IPS-NIHi11 (cell line): ENCODE data around the gene TNFRSF9.
"Not testable (repeated sequence)": the region's sequence is repeated elsewhere in the genome, so short reads cannot be mapped to it uniquely, and the experiment has no call there.

Experiments used
- DNase-seq: peaks from one replicate; pipeline ENCODE4 v3.0.0; 2012; ENCODE audit warnings: mixed read lengths, low spot score

The TNFRSF9 gene

GRCh38 chr1:7919880-7920279 lies 20.8 kb downstream of the TNFRSF9 start:
- DNase-seq = no peak

GRCh38 chr1:7917971-7918370 lies 22.7 kb downstream of the TNFRSF9 start:
- not testable (repeated sequence) for DNase-seq

GRCh38 chr1:7916501-7916830 lies 24.2 kb downstream of the TNFRSF9 start:
- no peak for DNase-seq

- DNase-seq = no peak
These were observed 24.7 kb downstream of the TNFRSF9 start for GRCh38 chr1:7915826-7916500.

- DNase-seq = no peak
These were observed 27.7 kb downstream of the TNFRSF9 start for GRCh38 chr1:7912743-7913557.

- DNase-seq = no peak
These were observed 28.5 kb downstream of the TNFRSF9 start for GRCh38 chr1:7912145-7912544.

- DNase-seq = no peak
These were observed 35.4 kb downstream of the TNFRSF9 start for GRCh38 chr1:7905262-7905661.

GRCh38 chr1:7902478-7903085 lies 38.1 kb downstream of the TNFRSF9 start:
- DNase-seq = peak; percentile 88

GRCh38 chr1:7899741-7900140 lies 40.9 kb downstream of the TNFRSF9 start:
- DNase-seq = no peak

- DNase-seq = no peak
These were observed 41.7 kb downstream of the TNFRSF9 start for GRCh38 chr1:7898962-7899361.

- no peak for DNase-seq
These were observed 43.6 kb downstream of the TNFRSF9 start for GRCh38 chr1:7896994-7897393.

GRCh38 chr1:7893529-7894180 lies 47.0 kb downstream of the TNFRSF9 start:
- no peak for DNase-seq

- DNase-seq = no peak
These were observed 48.8 kb downstream of the TNFRSF9 start for GRCh38 chr1:7891804-7892203.

- DNase-seq = no peak
These were observed 49.8 kb downstream of the TNFRSF9 start for GRCh38 chr1:7890853-7891252.

- no peak for DNase-seq
These were observed 52.2 kb downstream of the TNFRSF9 start for GRCh38 chr1:7888248-7889081.

- no peak for DNase-seq
These were observed 54.3 kb downstream of the TNFRSF9 start for GRCh38 chr1:7886405-7886745.

- DNase-seq = peak; percentile 94
These were observed 54.9 kb downstream of the TNFRSF9 start for GRCh38 chr1:7885513-7886404.

GRCh38 chr1:7884757-7885156 lies 55.9 kb downstream of the TNFRSF9 start:
- DNase-seq = no peak

GRCh38 chr1:7879228-7879627 lies 61.4 kb downstream of the TNFRSF9 start:
- no peak for DNase-seq

GRCh38 chr1:7878027-7878426 lies 62.6 kb downstream of the TNFRSF9 start:
- no peak for DNase-seq
